Hypothalamus (tissue), 51 donors: Measurements from ENCODE around the gene CREB3L2.

Experiments used
- DNase-seq, 51 donors: peaks; one replicate each; lab custom pipeline; 2025; lab: John Stamatoyannopoulos, UW

The CREB3L2 gene

GRCh38 chr7:137880432-137880831 is 121.5 kb downstream of the CREB3L2 start:
- DNase-seq: no peak

- DNase-seq: peak in 2 of 51 donors; percentile 15 to 17
Observed at GRCh38 chr7:137879357-137880158, 122.3 kb downstream of the CREB3L2 start.

- peak in 4 of 51 donors; percentile 9 to 33 (median 16) for DNase-seq
Observed at GRCh38 chr7:137878333-137878961, 123.4 kb downstream of the CREB3L2 start.

- no peak for DNase-seq
Observed at GRCh38 chr7:137877027-137877675, 124.7 kb downstream of the CREB3L2 start.

- no peak for DNase-seq
Observed at GRCh38 chr7:137875746-137876145, 126.1 kb downstream of the CREB3L2 start.

GRCh38 chr7:137873979-137874777 is 127.7 kb downstream of the CREB3L2 start:
- DNase-seq: no peak

- DNase-seq: no peak
Observed at GRCh38 chr7:137873524-137873923, 128.4 kb downstream of the CREB3L2 start.

GRCh38 chr7:137871170-137871915 is 130.5 kb downstream of the CREB3L2 start:
- no peak for DNase-seq

GRCh38 chr7:137870684-137871083 is 131.2 kb downstream of the CREB3L2 start:
- DNase-seq: no peak

GRCh38 chr7:137870078-137870477 is 131.8 kb downstream of the CREB3L2 start:
- no peak for DNase-seq

- no peak for DNase-seq
Observed at GRCh38 chr7:137869260-137869659, 132.6 kb downstream of the CREB3L2 start.

- DNase-seq: no peak
Observed at GRCh38 chr7:137867289-137867688, 134.6 kb downstream of the CREB3L2 start.

GRCh38 chr7:137865764-137866163 is 136.1 kb downstream of the CREB3L2 start:
- DNase-seq: no peak

GRCh38 chr7:137862964-137863363 is 138.9 kb downstream of the CREB3L2 start:
- DNase-seq: no peak

GRCh38 chr7:137862358-137862757 is 139.5 kb downstream of the CREB3L2 start:
- no peak for DNase-seq

- DNase-seq: no peak
Observed at GRCh38 chr7:137860542-137860941, 141.3 kb downstream of the CREB3L2 start.

- DNase-seq: no peak
Observed at GRCh38 chr7:137853053-137853452, 148.8 kb downstream of the CREB3L2 start.

- DNase-seq: no peak
Observed at GRCh38 chr7:137852108-137852507, 149.8 kb downstream of the CREB3L2 start.

GRCh38 chr7:137850972-137851945 is 150.6 kb downstream of the CREB3L2 start:
- no peak for DNase-seq
